ENCODE data around the gene B3GAT1.
A peak's percentile ranks its signal among the peaks of the same experiment; 100 is the strongest.

Gene B3GAT1

GRCh38 chr11:134331354-134332188 lies 80.5 kb downstream of the B3GAT1 start, which contains the start of gene GLB1L2:
TSS of gene GLB1L2 (plus strand) at chr11:134331988. CDS start at chr11:134332062, 74 bp downstream.
- peak; percentile 83 for DNase-seq

- DNase-seq: no peak
Measured at GRCh38 chr11:134330611-134331353, 81.3 kb downstream of the B3GAT1 start.

Measured in NCI-H345 (cell line).